ENCODE results near the gene GNL1. TPM values are rescaled to one million over a fixed set of nuclear protein-coding genes. Genes with fewer than 3 reads are reported as not detected.

The GNL1 gene
- total and polyA plus RNA-seq, 2 donors (not counting 1 experiment from before 2014, with no cell fraction given): 36.0 to 107 TPM

GRCh38 chr6:30599625-30600324 is 43.5 kb upstream of the GNL1 start:
- peaks cover 6% of the 10 kb centered on the region for H3K4me1 Mint-ChIP-seq
- ChIA-PET CTCF (interaction anchor here (1.6 to 12.2 kb wide), 5 partner anchors 12 to 123 kb away, joined by 3 to 295 read pairs (median 24); no protein-coding TSS in a partner anchor), POLR2A (interaction anchor here (0.5 to 0.6 kb wide), 3 partner anchors 9 to 137 kb away, joined by 3 to 5 read pairs (median 4); no protein-coding TSS in a partner anchor)
- no peak overlapping the region for H3K4me3 ChIP-seq (ENCODE audit: control extremely low read depth in 1 of 5, extremely low read depth in 1 of 5, insufficient read depth in 1 of 5, low read depth in 2 of 5, low read length in 4 of 5)
- H3K79me2 ChIP-seq (ENCODE audit: control insufficient read depth, insufficient read depth, low read length): peaks cover under 1% of the 10 kb centered on the region
- peaks cover 26% of the 10 kb centered on the region for H4K20me1 ChIP-seq (ENCODE audit: control insufficient read depth, insufficient read depth, low read length, poor library complexity, severe bottlenecking)
- no peak for DNase-seq
- no peaks in the 10 kb centered on the region for H3K9me3 Mint-ChIP-seq (ENCODE audit: insufficient read depth)
- intact Hi-C loops (cut with micrococcal nuclease): no loop called here
- peaks cover 5 to 48% of the 10 kb centered on the region in 2 experiments for H3K36me3 ChIP-seq (replicated peaks in 1 of 2; ENCODE audit: control extremely low read depth in 1 of 2, control insufficient read depth in 1 of 2, extremely low read depth in 1 of 2, insufficient read depth in 2 of 2, low read length in 1 of 2)
- no peaks in the 10 kb centered on the region for H3K27me3 ChIP-seq (replicated peaks in 1 of 4; ENCODE audit: control extremely low read depth in 1 of 4, control insufficient read depth in 3 of 4, insufficient read depth in 4 of 4, low read length in 3 of 4)
- no peak for TF ChIP-seq EZH2 (IDR thresholded peaks at IDR 0.05; ENCODE audit: borderline replicate concordance, insufficient read depth, low read depth, low read length, poor library complexity, severe bottlenecking)
- TF ChIP-seq CTCF (IDR thresholded peaks at IDR 0.05): no peak
- no peak for ATAC-seq (ENCODE audit: low read depth)
- no peak overlapping the region for H3K4me2 ChIP-seq (replicated peaks; ENCODE audit: low read depth, low read length, poor library complexity, severe bottlenecking)
- H3K4me3 Mint-ChIP-seq: no peak overlapping the region
- H3K27me3 Mint-ChIP-seq: no peaks in the 10 kb centered on the region
- peaks cover 0 to 6% of the 10 kb centered on the region in 2 donors for H3K4me1 ChIP-seq (ENCODE audit: control insufficient read depth in 2 of 2, insufficient read depth in 2 of 2, low read length in 2 of 2)
- H3K27ac ChIP-seq (ENCODE audit: low read length in 2 of 2): peak overlapping the region in 1 of 2 donors; percentile 53
- no peaks in the 10 kb centered on the region for H3K9me3 ChIP-seq (ENCODE audit: control extremely low read depth in 1 of 3, control insufficient read depth in 2 of 3, insufficient read depth in 1 of 3, low read length in 2 of 3)
- H3K27ac Mint-ChIP-seq: no peak overlapping the region
- 96% methylated on average over 11 of the region's 13 CpGs for WGBS (ENCODE audit: insufficient coverage)
- H3K9ac ChIP-seq (ENCODE audit: low read length): no peak overlapping the region
- no peak overlapping the region for H2AFZ ChIP-seq (ENCODE audit: insufficient read depth, low read depth, low read length, poor library complexity, severe bottlenecking)

Measured in B cell (primary cell).